Endometrial microvascular endothelial cells (primary cell): ENCODE data around the gene CATSPER4. TPM values are rescaled to one million over a fixed set of nuclear protein-coding genes. Genes with fewer than 3 reads are reported as not detected.
"Not testable (repeated sequence)": the region's sequence is repeated elsewhere in the genome, so short reads cannot be mapped to it uniquely, and the experiment has no call there.

Experiments
- in situ Hi-C: cut with HindIII; loops from 2 replicates; pipeline ENCODE4 v1.10.0; 2017; ENCODE audit warnings: low sequenced_read_pairs, low pct_unique_long_range_greater_than_20kb; ENCODE audit errors: inconsistent ontology term
- total RNA-seq: library from RNA; depleted of rRNA; stranded (reverse); fragments of >200 nt; gene quantifications from one replicate; pipeline ENCODE4 v1.2.3, GENCODE V29; 2015; ENCODE audit errors: inconsistent ontology term

CATSPER4 gene
- total RNA-seq, 1 donor from 2014 or later, result not detected

- in situ Hi-C loops, result not testable (repeated sequence)
Observed at GRCh38 chr1:26230682-26231081, 40.3 kb downstream of the CATSPER4 start.

GRCh38 chr1:26233903-26234643 is 43.7 kb downstream of the CATSPER4 start, which contains the start of gene CEP85:
TSS of gene CEP85 (plus strand) at chr1:26234200. CDS start at chr1:26239784, 5,584 bp downstream.
- in situ Hi-C loops, result no loop called here

- in situ Hi-C loops, result no loop called here
Observed at GRCh38 chr1:26234644-26235370, 44.4 kb downstream of the CATSPER4 start.

GRCh38 chr1:26237230-26237966 is 47.0 kb downstream of the CATSPER4 start:
- in situ Hi-C loops, result no loop called here

- in situ Hi-C loops, result no loop called here
Observed at GRCh38 chr1:26239936-26240335, 49.5 kb downstream of the CATSPER4 start.

Other genes starting within 250 kb of the CATSPER4 start
- gene PAFAH2, start 192.5 kb upstream of the CATSPER4 start, total RNA-seq, result 11.5 TPM
- not detected for gene EXTL1, start 168.8 kb upstream of the CATSPER4 start, total RNA-seq
- not detected for gene SLC30A2, start 144.5 kb upstream of the CATSPER4 start, total RNA-seq
- gene TRIM63, start 123.0 kb upstream of the CATSPER4 start, total RNA-seq, result not detected
- 4.1 TPM for gene PDIK1L, start 78.8 kb upstream of the CATSPER4 start, total RNA-seq
- 1.1 TPM for gene FAM110D, start 31.5 kb upstream of the CATSPER4 start, total RNA-seq
- gene C1orf232, start 21.6 kb upstream of the CATSPER4 start, total RNA-seq, result not detected
- gene ZNF593, start 20.7 kb upstream of the CATSPER4 start, total RNA-seq, result 49.0 TPM
- not detected for gene ZNF593OS, start 18.8 kb upstream of the CATSPER4 start, total RNA-seq
- gene CNKSR1, start 13.1 kb upstream of the CATSPER4 start, total RNA-seq, result not detected
- gene CEP85, start 43.6 kb downstream of the CATSPER4 start, total RNA-seq, result 11.7 TPM
- gene SH3BGRL3, start 89.5 kb downstream of the CATSPER4 start, total RNA-seq, result 165 TPM
- gene UBXN11, start 116.0 kb downstream of the CATSPER4 start, total RNA-seq, result 2.6 TPM
- not detected for gene CD52, start 127.4 kb downstream of the CATSPER4 start, total RNA-seq
- not detected for gene CRYBG2, start 163.5 kb downstream of the CATSPER4 start, total RNA-seq
- gene ZNF683, start 182.1 kb downstream of the CATSPER4 start, total RNA-seq, result not detected
- gene LIN28A, start 220.2 kb downstream of the CATSPER4 start, total RNA-seq, result not detected
- 65.2 TPM for gene DHDDS, start 241.7 kb downstream of the CATSPER4 start, total RNA-seq